HepG2 (cell line): Measurements from ENCODE around the gene TRIP6. TPM values are rescaled to one million over a fixed set of nuclear protein-coding genes. Genes with fewer than 3 reads are reported as not detected.

ENCODE experiments used
- NCOA5 ChIP-seq: sonication (generic); formaldehyde crosslinking; IDR thresholded peaks from 2 replicates; pipeline ENCODE4 v1.4.0; 2020; ENCODE audit warnings: missing genetic modification reagents
- SAFB2 ChIP-seq: sonication (generic); formaldehyde crosslinking; IDR thresholded peaks from 2 replicates; pipeline ENCODE4 v1.5.1; 2020; ENCODE audit warnings: missing genetic modification reagents, low read depth, mild to moderate bottlenecking, borderline replicate concordance
- TEAD3 ChIP-seq: optimal IDR thresholded peaks from 2 replicates; pipeline ENCODE3; 2016; ENCODE audit warnings: borderline replicate concordance
- ZNF280B ChIP-seq: sonication (generic); formaldehyde crosslinking; IDR thresholded peaks from 2 replicates; pipeline ENCODE4 v1.5.0; 2020; ENCODE audit warnings: missing genetic modification reagents, mild to moderate bottlenecking, borderline replicate concordance
- ZNF460 ChIP-seq: sonication (generic); formaldehyde crosslinking; IDR thresholded peaks from 2 replicates; pipeline ENCODE4 v1.5.1; 2020; ENCODE audit warnings: missing genetic modification reagents, mild to moderate bottlenecking, borderline replicate concordance
- ZZZ3 ChIP-seq: sonication (generic); formaldehyde crosslinking; IDR thresholded peaks from 2 replicates; pipeline ENCODE4 v1.4.0; 2020; ENCODE audit warnings: missing genetic modification reagents, mild to moderate bottlenecking, borderline replicate concordance
- polyA plus RNA-seq, 8 experiments: library from polyadenylated mRNA; depleted of rRNA in 3 of 8; stranded (reverse) in 7 of 8; unstranded in 1 of 8; fragments of >200 nt; fragmentation: Illumina TruSeq in 4 of 8; extraction: Trizol in 4 of 8; gene quantifications; 2 replicates each; pipeline versions ENCODE4 v1.2.1 to v1.2.3, GENCODE V29; 2011 to 2016; ENCODE audit warnings: low read depth in 4 of 8, missing spikeins in 1 of 8, mixed read lengths in 1 of 8; ENCODE audit not compliant: insufficient read depth in 1 of 8
- total RNA-seq, 5 experiments: library from RNA; depleted of rRNA; stranded (reverse); fragments of >200 nt; fragmentation: Illumina TruSeq; extraction: Trizol; gene quantifications; 2 replicates each; pipeline ENCODE4 v1.2.3, GENCODE V29; 2016; ENCODE audit warnings: low read depth in 1 of 5
- TF ChIP-seq, protein P1 (sequence below): IDR thresholded peaks from 2 replicates; pipeline ENCODE4 v1.6.1; 2016; ENCODE audit warnings: missing biosample characterization, missing genetic modification reagents, low read depth
- TF ChIP-seq, protein P2 (sequence below): sonication (generic); formaldehyde crosslinking; IDR thresholded peaks from 2 replicates; pipeline ENCODE4 v1.5.0; 2020; ENCODE audit warnings: mild to moderate bottlenecking, missing genetic modification reagents
- TF ChIP-seq, protein P3 (sequence below): sonication (generic); formaldehyde crosslinking; IDR thresholded peaks from 2 replicates; pipeline ENCODE4 v1.4.0; 2020; ENCODE audit warnings: missing genetic modification reagents
- TF ChIP-seq, protein P4 (sequence below): sonication (generic); formaldehyde crosslinking; IDR thresholded peaks from 2 replicates; pipeline ENCODE4 v1.4.0; 2020; ENCODE audit warnings: missing genetic modification reagents

TRIP6 gene
- total and polyA plus RNA-seq, 2 of the 13 experiments (the other 11 are each of a cell fraction or from before 2014, with no cell fraction given), result 0.34 to 0.38 TPM

DNA sequence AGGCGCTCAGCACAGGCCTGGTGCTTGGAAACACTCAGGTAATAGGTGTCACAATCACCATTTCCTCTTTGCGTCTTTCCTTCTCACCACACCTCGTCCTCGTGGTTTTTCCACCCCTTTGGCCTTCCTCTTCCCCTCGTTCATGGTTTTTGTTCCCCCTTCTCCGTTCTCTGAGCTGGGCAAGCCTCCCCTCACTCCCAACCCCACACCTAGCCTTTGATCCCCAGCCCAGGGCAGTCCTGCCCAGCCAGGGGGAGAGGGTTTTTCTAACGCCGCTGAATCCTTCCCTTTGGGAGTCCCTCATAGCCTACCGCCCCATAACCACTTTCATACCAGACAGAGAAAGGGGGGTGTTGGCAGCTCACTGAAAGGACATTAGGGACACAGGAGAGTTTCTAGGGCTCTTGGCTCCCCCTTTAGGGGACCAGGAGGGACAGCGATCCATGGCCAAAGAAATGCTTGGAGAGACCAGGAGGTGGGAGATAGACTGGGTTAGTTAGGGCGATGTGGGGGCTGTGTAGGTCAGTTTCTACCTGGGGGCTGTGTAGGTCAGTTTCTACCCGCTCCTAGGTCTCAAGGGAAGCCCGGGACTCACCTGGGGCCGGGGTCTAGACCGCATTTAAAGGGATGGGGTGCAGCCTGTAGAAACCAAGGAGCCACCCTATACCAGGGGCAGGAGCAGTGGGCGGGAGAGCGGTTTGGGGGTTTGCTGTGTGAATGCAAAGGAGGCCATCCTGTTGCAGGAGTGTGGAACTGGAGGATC, 41.3 kb upstream of the TRIP6 start (continued):
- TF ChIP-seq, protein P1, sequence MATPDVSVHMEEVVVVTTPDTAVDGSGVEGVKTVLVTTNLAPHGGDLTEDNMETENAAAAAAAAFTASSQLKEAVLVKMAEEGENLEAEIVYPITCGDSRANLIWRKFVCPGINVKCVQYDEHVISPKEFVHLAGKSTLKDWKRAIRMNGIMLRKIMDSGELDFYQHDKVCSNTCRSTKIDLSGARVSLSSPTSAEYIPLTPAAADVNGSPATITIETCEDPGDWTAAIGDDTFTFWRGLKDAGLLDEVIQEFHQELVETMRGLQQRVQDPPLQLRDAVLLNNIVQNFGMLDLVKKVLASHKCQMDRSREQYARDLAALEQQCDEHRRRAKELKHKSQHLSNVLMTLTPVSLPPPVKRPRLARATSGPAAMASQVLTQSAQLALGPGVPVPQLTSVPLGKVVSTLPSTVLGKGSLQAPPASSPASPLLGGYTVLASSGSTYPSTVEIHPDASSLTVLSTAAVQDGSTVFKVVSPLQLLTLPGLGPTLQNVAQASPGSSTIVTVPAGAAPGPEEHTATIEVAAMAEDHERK (CRISPR knock-in tag), result no peak
- no peak for TF ChIP-seq SAFB2 (CRISPR knock-in tag)
- no peak for TF ChIP-seq ZNF280B (CRISPR knock-in tag)
- TF ChIP-seq, protein P2, sequence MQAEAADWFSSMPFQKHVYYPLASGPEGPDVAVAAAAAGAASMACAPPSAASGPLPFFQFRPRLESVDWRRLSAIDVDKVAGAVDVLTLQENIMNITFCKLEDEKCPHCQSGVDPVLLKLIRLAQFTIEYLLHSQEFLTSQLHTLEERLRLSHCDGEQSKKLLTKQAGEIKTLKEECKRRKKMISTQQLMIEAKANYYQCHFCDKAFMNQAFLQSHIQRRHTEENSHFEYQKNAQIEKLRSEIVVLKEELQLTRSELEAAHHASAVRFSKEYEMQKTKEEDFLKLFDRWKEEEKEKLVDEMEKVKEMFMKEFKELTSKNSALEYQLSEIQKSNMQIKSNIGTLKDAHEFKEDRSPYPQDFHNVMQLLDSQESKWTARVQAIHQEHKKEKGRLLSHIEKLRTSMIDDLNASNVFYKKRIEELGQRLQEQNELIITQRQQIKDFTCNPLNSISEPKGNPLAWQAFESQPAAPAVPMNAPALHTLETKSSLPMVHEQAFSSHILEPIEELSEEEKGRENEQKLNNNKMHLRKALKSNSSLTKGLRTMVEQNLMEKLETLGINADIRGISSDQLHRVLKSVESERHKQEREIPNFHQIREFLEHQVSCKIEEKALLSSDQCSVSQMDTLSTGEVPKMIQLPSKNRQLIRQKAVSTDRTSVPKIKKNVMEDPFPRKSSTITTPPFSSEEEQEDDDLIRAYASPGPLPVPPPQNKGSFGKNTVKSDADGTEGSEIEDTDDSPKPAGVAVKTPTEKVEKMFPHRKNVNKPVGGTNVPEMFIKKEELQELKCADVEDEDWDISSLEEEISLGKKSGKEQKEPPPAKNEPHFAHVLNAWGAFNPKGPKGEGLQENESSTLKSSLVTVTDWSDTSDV (CRISPR knock-in tag), result no peak
- TF ChIP-seq, protein P3, sequence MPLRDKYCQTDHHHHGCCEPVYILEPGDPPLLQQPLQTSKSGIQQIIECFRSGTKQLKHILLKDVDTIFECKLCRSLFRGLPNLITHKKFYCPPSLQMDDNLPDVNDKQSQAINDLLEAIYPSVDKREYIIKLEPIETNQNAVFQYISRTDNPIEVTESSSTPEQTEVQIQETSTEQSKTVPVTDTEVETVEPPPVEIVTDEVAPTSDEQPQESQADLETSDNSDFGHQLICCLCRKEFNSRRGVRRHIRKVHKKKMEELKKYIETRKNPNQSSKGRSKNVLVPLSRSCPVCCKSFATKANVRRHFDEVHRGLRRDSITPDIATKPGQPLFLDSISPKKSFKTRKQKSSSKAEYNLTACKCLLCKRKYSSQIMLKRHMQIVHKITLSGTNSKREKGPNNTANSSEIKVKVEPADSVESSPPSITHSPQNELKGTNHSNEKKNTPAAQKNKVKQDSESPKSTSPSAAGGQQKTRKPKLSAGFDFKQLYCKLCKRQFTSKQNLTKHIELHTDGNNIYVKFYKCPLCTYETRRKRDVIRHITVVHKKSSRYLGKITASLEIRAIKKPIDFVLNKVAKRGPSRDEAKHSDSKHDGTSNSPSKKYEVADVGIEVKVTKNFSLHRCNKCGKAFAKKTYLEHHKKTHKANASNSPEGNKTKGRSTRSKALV (CRISPR knock-in tag), result 0 out of 2 replicates have a peak, but pooled peaks have one; percentile 34
- TF ChIP-seq ZZZ3, result no peak
- TF ChIP-seq NCOA5 (CRISPR knock-in tag), result no peak
- TF ChIP-seq, protein P4, sequence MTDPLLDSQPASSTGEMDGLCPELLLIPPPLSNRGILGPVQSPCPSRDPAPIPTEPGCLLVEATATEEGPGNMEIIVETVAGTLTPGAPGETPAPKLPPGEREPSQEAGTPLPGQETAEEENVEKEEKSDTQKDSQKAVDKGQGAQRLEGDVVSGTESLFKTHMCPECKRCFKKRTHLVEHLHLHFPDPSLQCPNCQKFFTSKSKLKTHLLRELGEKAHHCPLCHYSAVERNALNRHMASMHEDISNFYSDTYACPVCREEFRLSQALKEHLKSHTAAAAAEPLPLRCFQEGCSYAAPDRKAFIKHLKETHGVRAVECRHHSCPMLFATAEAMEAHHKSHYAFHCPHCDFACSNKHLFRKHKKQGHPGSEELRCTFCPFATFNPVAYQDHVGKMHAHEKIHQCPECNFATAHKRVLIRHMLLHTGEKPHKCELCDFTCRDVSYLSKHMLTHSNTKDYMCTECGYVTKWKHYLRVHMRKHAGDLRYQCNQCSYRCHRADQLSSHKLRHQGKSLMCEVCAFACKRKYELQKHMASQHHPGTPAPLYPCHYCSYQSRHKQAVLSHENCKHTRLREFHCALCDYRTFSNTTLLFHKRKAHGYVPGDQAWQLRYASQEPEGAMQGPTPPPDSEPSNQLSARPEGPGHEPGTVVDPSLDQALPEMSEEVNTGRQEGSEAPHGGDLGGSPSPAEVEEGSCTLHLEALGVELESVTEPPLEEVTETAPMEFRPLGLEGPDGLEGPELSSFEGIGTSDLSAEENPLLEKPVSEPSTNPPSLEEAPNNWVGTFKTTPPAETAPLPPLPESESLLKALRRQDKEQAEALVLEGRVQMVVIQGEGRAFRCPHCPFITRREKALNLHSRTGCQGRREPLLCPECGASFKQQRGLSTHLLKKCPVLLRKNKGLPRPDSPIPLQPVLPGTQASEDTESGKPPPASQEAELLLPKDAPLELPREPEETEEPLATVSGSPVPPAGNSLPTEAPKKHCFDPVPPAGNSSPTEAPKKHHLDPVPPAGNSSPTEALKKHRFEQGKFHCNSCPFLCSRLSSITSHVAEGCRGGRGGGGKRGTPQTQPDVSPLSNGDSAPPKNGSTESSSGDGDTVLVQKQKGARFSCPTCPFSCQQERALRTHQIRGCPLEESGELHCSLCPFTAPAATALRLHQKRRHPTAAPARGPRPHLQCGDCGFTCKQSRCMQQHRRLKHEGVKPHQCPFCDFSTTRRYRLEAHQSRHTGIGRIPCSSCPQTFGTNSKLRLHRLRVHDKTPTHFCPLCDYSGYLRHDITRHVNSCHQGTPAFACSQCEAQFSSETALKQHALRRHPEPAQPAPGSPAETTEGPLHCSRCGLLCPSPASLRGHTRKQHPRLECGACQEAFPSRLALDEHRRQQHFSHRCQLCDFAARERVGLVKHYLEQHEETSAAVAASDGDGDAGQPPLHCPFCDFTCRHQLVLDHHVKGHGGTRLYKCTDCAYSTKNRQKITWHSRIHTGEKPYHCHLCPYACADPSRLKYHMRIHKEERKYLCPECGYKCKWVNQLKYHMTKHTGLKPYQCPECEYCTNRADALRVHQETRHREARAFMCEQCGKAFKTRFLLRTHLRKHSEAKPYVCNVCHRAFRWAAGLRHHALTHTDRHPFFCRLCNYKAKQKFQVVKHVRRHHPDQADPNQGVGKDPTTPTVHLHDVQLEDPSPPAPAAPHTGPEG (CRISPR knock-in tag), result no peak
- TF ChIP-seq TEAD3 (CRISPR knock-in tag), result no peak
- no peak for TF ChIP-seq ZNF460
